Keratinocyte (primary cell): Measurements from ENCODE around the gene KIFAP3. TPM values are rescaled to one million over a fixed set of nuclear protein-coding genes. Genes with fewer than 3 reads are reported as not detected.
"Not testable (repeated sequence)": the region's sequence is repeated elsewhere in the genome, so short reads cannot be mapped to it uniquely, and the experiment has no call there.

ENCODE experiments used
- DNase-seq: peaks from one replicate; pipeline ENCODE4 v3.0.0-alpha.2; 2011; ENCODE audit warnings: low read depth, missing footprints, low spot score
- FAIRE-seq: peaks from 2 replicates; lab custom pipeline; 2011; peaks lifted over from hg19 to GRCh38; lab: Jason Lieb, UNC
- H2AFZ ChIP-seq: 2 replicates; pipeline ENCODE4 v1.6.0; 2012; ENCODE audit warnings: low read length, control low read depth, inconsistent platforms; ENCODE audit not compliant: control insufficient read depth
- H3K27ac ChIP-seq: 2 replicates; pipeline ENCODE4 v1.5.1; 2011; ENCODE audit warnings: low read length; ENCODE audit not compliant: control insufficient read depth, insufficient read depth
- H3K27me3 ChIP-seq: 3 replicates; pipeline ENCODE4 v1.6.0; 2011; ENCODE audit warnings: low read length; ENCODE audit not compliant: control insufficient read depth, insufficient read depth; ENCODE audit errors: extremely low read depth
- H3K36me3 ChIP-seq, 2 experiments: 2 replicates in 1 of 2; 3 replicates in 1 of 2; pipeline ENCODE4 v1.5.1; 2011; ENCODE audit warnings: low read length in 2 of 2, mild to moderate bottlenecking in 1 of 2; ENCODE audit not compliant: control insufficient read depth in 2 of 2, insufficient read depth in 2 of 2; ENCODE audit errors: extremely low read depth in 1 of 2
- H3K4me1 ChIP-seq: 3 replicates; pipeline ENCODE4 v1.5.1; 2011; ENCODE audit warnings: low read length; ENCODE audit not compliant: control insufficient read depth, insufficient read depth; ENCODE audit errors: extremely low read depth
- H3K4me2 ChIP-seq: 3 replicates; pipeline ENCODE4 v1.6.0; 2011; ENCODE audit warnings: low read depth, low read length; ENCODE audit not compliant: control insufficient read depth, insufficient read depth; ENCODE audit errors: extremely low read depth
- H3K4me3 ChIP-seq, 3 experiments: fragments of 200-600 bp in 1 of 3; sonication (generic) in 1 of 3; 2 replicates in 2 of 3; 3 replicates in 1 of 3; pipeline ENCODE4 v1.5.1; 2011 to 2016; ENCODE audit warnings: low read length in 3 of 3, mild to moderate bottlenecking in 3 of 3, control low read depth in 2 of 3, inconsistent platforms in 1 of 3, low read depth in 1 of 3, mixed read lengths in 1 of 3, mixed run types in 1 of 3, moderate library complexity in 1 of 3; ENCODE audit not compliant: control insufficient read depth in 2 of 3, insufficient read depth in 2 of 3; ENCODE audit errors: extremely low read depth in 1 of 3
- H3K79me2 ChIP-seq: 2 replicates; pipeline ENCODE4 v1.6.0; 2012; ENCODE audit warnings: low read length; ENCODE audit not compliant: control insufficient read depth, insufficient read depth
- H3K9ac ChIP-seq: 3 replicates; pipeline ENCODE4 v1.6.0; 2011; ENCODE audit warnings: low read length; ENCODE audit not compliant: control insufficient read depth, insufficient read depth; ENCODE audit errors: extremely low read depth
- H3K9me1 ChIP-seq: 3 replicates; pipeline ENCODE4 v1.6.0; 2011; ENCODE audit warnings: low read length; ENCODE audit not compliant: control insufficient read depth, insufficient read depth; ENCODE audit errors: extremely low read depth
- H3K9me3 ChIP-seq: 2 replicates; pipeline ENCODE4 v1.5.1; 2012; ENCODE audit warnings: low read depth, low read length; ENCODE audit not compliant: control insufficient read depth
- H4K20me1 ChIP-seq: 3 replicates; pipeline ENCODE4 v1.6.0; 2011; ENCODE audit warnings: low read length; ENCODE audit not compliant: control insufficient read depth, insufficient read depth; ENCODE audit errors: extremely low read depth
- EZH2 ChIP-seq: IDR thresholded peaks from one replicate; pipeline ENCODE4 v1.6.1; 2012; ENCODE audit warnings: inconsistent platforms, mild to moderate bottlenecking, low read length, moderate library complexity
- dilution Hi-C: fragments of 300-500 bp; cut with MboI; formaldehyde crosslinking; loops from one replicate; pipeline ENCODE4 v1.7.0; 2020; ENCODE audit warnings: low sequenced_read_pairs; ENCODE audit not compliant: extremely low pct_ligation_motif_present
- polyA plus RNA-seq, 5 experiments: library from polyadenylated mRNA; depleted of rRNA in 3 of 5; stranded (reverse) in 3 of 5; stranded (forward) in 1 of 5; unstranded in 1 of 5; fragments of >200 nt; gene quantifications; 1 replicate in 1 of 5; 2 replicates in 3 of 5; 3 replicates in 1 of 5; pipeline versions ENCODE4 v1.2.1 to v1.2.3, GENCODE V29; 2011 to 2012; ENCODE audit warnings: missing spikeins in 2 of 5, low read depth in 1 of 5, low replicate concordance in 1 of 5
- TF ChIP-seq, protein P1 (sequence below), 3 experiments: IDR thresholded peaks in 1 of 3; conservative IDR thresholded peaks in 1 of 3; optimal IDR thresholded peaks in 1 of 3; 2 replicates in 2 of 3; 3 replicates in 1 of 3; pipeline versions ENCODE3 to v1.5.1; 2011; ENCODE audit warnings: low read length in 3 of 3, mild to moderate bottlenecking in 3 of 3, moderate library complexity in 2 of 3, control low read depth in 1 of 3, inconsistent platforms in 1 of 3; ENCODE audit not compliant: insufficient read depth in 2 of 3; ENCODE audit errors: extremely low read depth in 1 of 3

KIFAP3 gene
- polyA plus RNA-seq, 1 donor (not counting 4 experiments of a cell fraction or from before 2014, with no cell fraction given) = 25.2 TPM

- Histone ChIP-seq H3K9me1 (no peaks in the 10 kb centered on the region), H3K4me1 (peaks cover 24% of the 10 kb centered on the region), H4K20me1 (no peaks in the 10 kb centered on the region), H3K27ac (no peak overlapping the region), H3K9me3 (no peaks in the 10 kb centered on the region), H3K79me2 (peaks cover 9% of the 10 kb centered on the region), H2AFZ (no peak overlapping the region), H3K36me3 (no peaks in the 10 kb centered on the region), H3K9ac (no peak overlapping the region), H3K27me3 (no peaks in the 10 kb centered on the region), H3K4me2 (no peak overlapping the region), H3K4me3 (no peak overlapping the region)
- FAIRE-seq = no peak
- no peak for DNase-seq
- no peak for TF ChIP-seq EZH2
- TF ChIP-seq, protein P1, sequence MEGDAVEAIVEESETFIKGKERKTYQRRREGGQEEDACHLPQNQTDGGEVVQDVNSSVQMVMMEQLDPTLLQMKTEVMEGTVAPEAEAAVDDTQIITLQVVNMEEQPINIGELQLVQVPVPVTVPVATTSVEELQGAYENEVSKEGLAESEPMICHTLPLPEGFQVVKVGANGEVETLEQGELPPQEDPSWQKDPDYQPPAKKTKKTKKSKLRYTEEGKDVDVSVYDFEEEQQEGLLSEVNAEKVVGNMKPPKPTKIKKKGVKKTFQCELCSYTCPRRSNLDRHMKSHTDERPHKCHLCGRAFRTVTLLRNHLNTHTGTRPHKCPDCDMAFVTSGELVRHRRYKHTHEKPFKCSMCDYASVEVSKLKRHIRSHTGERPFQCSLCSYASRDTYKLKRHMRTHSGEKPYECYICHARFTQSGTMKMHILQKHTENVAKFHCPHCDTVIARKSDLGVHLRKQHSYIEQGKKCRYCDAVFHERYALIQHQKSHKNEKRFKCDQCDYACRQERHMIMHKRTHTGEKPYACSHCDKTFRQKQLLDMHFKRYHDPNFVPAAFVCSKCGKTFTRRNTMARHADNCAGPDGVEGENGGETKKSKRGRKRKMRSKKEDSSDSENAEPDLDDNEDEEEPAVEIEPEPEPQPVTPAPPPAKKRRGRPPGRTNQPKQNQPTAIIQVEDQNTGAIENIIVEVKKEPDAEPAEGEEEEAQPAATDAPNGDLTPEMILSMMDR (optimal IDR thresholded peaks at IDR 0.05 in 1 of 3, IDR thresholded peaks at IDR 0.05 in 1 of 3, conservative IDR thresholded peaks at IDR 0.05 in 1 of 3; ENCODE audit: extremely low read depth in 1 of 3, insufficient read depth in 2 of 3, low read length in 3 of 3) = no peak
- dilution Hi-C loops = no loop called here
These were observed 9.7 kb downstream of the KIFAP3 start for GRCh38 chr1:170064821-170065220.

DNA sequence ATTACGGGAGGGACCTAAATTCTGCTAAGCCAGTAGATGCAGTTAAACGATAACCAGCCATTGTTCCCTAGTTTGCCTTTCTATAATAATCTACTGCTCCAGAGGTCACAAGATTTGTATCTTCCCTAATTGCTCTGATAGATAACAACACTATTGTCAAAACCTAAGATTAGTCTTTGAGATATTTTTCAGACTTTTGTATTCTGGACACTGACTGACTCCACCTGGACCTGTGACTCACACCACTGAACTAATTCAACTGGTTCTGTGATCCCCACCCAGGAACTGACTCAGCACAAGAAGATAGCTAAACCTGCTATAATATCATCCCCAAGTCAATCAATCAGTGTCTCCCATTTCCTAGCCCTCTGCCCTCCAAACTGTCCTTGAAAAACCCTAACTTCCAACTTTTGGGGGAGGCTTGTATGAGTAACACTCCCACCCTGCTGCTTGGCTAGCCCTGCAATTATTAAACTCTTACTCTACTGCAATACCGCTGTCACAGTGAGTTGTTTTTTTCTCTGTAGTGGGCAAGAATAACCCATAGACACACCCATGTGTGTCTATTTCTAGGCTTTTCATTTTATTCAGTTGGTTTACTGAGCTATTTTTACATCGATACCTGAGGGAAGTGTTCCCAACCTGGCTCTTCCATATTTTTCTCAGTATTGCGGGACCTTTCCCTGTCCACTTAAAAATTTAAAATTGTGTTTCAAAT, 11.2 kb downstream of the KIFAP3 start:
- FAIRE-seq = peak; percentile 98
- H4K20me1 ChIP-seq = no peaks in the 10 kb centered on the region
- H3K9me1 ChIP-seq = no peaks in the 10 kb centered on the region
- peaks cover 11% of the 10 kb centered on the region for H3K79me2 ChIP-seq
- H3K27ac ChIP-seq = peak overlapping the region; percentile 75
- H3K36me3 ChIP-seq = no peaks in the 10 kb centered on the region
- H2AFZ ChIP-seq = peak overlapping the region; percentile 52
- peak overlapping the region; percentile 10 to 61 (median 40) for H3K4me3 ChIP-seq
- TF ChIP-seq EZH2 = no peak
- TF ChIP-seq, protein P1 (optimal IDR thresholded peaks at IDR 0.05 in 1 of 3, IDR thresholded peaks at IDR 0.05 in 1 of 3, conservative IDR thresholded peaks at IDR 0.05 in 1 of 3; ENCODE audit: extremely low read depth in 1 of 3, insufficient read depth in 2 of 3, low read length in 3 of 3) = no peak
- dilution Hi-C loops = no loop called here
- H3K9me3 ChIP-seq = no peaks in the 10 kb centered on the region
- peak; percentile 38 for DNase-seq
- H3K27me3 ChIP-seq = no peaks in the 10 kb centered on the region
- H3K9ac ChIP-seq = no peak overlapping the region
- H3K4me1 ChIP-seq = peaks cover 24% of the 10 kb centered on the region
- H3K4me2 ChIP-seq = peak overlapping the region; percentile 85

GRCh38 chr1:170061676-170062075, 12.8 kb downstream of the KIFAP3 start:
- H4K20me1 ChIP-seq, H3K79me2 ChIP-seq, H3K36me3 ChIP-seq, FAIRE-seq, H3K4me3 ChIP-seq, DNase-seq, H3K9me1 ChIP-seq, H3K27ac ChIP-seq, H3K9ac ChIP-seq, dilution Hi-C loops, H2AFZ ChIP-seq, H3K9me3 ChIP-seq, H3K4me2 ChIP-seq, H3K27me3 ChIP-seq: not testable (repeated sequence)
- peaks cover 24% of the 10 kb centered on the region for H3K4me1 ChIP-seq
